ENCODE measurements around the gene KRT35.

KRT35 gene

GRCh38 chr17:41512546-41513167, 31.7 kb upstream of the KRT35 start:
- DNase-seq (ENCODE audit: insufficient read length, low spot score) (no peak), FAIRE-seq (no peak)

- no peak for DNase-seq (ENCODE audit: insufficient read length, low spot score)
- no peak for FAIRE-seq
Observed at GRCh38 chr17:41511716-41512115, 30.8 kb upstream of the KRT35 start.

DNA sequence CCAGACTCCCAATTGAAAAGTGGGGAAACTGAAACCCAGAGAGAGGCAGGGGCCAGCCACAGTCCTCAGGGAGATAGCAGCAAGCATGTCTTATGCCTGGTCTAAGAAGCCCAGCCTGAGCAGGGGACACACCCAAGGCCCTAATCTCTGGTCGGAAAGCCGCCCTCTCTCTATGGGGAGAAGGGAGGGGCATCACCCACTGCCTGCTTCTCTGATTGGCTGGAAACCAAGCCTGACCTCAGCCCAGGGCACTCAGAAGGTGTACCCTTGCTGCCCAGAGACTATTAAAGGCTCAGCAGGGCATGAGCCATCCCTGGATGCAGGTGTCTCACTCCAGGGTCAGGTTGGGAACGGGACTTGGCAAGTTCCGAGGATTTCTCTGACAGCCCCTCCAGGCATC, 30.2 kb upstream of the KRT35 start:
- no peak for FAIRE-seq
- DNase-seq (ENCODE audit: insufficient read length, low spot score), result no peak

DNA sequence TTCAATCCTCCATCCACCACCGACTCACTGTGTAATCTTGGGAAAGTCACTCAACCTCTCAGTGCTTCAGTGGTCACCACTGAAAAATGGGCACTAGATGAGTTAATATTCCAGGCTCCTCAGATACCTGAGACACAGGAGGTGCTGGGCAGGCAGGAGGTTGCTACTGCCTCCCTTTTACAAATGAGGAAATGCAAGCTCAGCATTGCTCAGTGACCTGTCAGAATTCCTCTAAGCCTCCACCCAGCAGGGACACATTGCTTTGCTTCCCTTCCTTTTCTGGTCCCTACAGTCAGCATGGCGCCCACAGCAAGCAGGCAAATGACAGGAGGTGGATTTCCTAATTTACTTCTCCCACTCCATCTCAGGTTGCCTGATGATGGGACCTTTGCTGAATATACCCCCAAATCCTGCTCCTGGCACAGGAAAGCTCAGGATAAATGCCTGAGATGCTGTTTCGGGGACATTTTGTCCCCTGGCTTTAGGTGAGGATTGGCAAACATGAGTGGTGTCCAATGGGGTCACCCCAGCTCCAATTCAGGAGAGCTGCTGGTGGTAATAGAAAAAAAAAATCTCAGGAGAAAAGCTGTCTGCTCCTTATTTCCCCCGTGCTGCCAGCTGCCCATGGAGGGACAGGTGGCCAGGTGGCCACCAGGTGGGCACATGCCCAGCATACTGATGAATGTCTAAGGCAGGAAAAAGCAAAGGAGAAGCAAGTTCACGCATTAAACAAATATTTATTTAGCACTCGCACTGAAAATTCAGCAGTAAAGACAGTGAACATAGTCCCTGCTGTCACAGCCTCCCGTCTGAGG, 29.5 kb upstream of the KRT35 start:
- FAIRE-seq (no peak), DNase-seq (ENCODE audit: insufficient read length, low spot score) (no peak)

- FAIRE-seq (no peak), DNase-seq (ENCODE audit: insufficient read length, low spot score) (no peak)
Observed at GRCh38 chr17:41507315-41507880, 26.4 kb upstream of the KRT35 start.

- FAIRE-seq, result peak; percentile 54
- no peak for DNase-seq (ENCODE audit: insufficient read length, low spot score)
Observed at GRCh38 chr17:41505809-41506767, 25.1 kb upstream of the KRT35 start.

- DNase-seq (ENCODE audit: insufficient read length, low spot score) (no peak), FAIRE-seq (no peak)
Observed at GRCh38 chr17:41505007-41505808, 24.3 kb upstream of the KRT35 start, which contains the start of gene KRT13. Gene KRT13, minus strand, starts transcription at chr17:41505612. Its CDS starts 62 bp downstream, at chr17:41505550.

GRCh38 chr17:41504246-41504977, 23.5 kb upstream of the KRT35 start:
- FAIRE-seq, result no peak

DNA sequence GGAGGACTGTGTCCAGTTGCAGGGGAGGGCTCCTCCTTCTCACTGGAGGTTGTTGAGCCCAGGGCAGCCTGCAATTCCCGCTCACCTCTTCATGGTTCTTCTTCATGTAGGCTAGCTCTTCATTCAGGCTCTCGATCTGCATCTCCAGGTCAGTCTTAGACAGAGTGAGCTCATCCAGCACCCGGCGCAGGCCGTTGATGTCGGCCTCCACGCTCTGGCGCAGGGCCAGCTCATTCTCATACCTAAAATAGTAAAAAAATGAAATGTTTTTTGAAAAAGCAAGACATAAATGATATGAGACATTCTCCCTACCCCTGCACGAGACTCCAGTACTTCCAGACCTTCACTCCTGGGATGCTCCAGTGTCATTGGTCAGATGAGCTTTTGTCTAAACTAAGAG, 22.3 kb upstream of the KRT35 start:
- FAIRE-seq, result no peak
- DNase-seq (ENCODE audit: insufficient read length, low spot score), result no peak

More at GRCh38 chr17:41504246-41504977, 23.5 kb upstream of the KRT35 start:
- no peak for DNase-seq (ENCODE audit: insufficient read length, low spot score)

- FAIRE-seq, result peak; percentile 59
- DNase-seq (ENCODE audit: insufficient read length, low spot score), result peak; percentile 75
Observed at GRCh38 chr17:41500131-41500911, 19.4 kb upstream of the KRT35 start.

DNA sequence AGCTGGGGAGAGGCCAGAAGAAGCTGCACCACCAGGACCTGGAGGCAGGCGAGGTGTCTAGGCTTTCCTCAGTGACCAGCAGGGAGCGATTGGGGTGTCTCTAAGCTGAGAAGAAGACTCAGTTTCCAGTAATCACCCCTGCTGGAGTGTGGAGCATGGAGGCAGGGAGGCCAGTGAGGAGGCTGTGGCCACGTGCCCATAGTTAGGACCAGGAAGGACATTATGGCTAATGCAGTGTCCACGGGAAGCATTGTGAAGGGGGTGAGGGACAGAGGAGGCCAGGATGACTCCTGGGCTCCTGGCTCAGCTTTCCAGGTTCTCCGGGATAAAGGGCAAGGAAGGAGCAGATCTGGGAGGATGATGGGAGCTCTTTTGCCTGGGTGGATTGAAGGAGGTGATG, 18.8 kb upstream of the KRT35 start:
- no peak for FAIRE-seq
- no peak for DNase-seq (ENCODE audit: insufficient read length, low spot score)

DNA sequence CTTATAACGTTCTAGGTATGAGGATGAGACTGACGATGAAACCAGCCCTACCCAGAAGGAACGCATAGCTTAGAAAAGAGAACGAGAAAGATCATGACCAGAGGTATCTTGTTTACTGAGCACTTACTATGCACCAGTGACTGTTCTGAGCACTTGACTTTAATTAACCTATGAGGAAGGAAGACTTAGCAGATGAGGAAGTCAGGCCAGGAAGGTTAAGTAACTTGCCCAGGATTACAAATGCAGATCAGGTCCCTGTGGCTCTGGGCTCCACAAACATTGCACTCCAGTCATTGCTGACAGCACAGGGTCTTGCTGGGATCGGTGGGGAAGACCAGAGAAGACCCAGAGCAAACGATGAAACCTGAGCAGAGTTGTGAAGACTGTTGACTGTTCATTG, 17.3 kb upstream of the KRT35 start:
- no peak for DNase-seq (ENCODE audit: insufficient read length, low spot score)
- FAIRE-seq, result peak; percentile 57

DNA sequence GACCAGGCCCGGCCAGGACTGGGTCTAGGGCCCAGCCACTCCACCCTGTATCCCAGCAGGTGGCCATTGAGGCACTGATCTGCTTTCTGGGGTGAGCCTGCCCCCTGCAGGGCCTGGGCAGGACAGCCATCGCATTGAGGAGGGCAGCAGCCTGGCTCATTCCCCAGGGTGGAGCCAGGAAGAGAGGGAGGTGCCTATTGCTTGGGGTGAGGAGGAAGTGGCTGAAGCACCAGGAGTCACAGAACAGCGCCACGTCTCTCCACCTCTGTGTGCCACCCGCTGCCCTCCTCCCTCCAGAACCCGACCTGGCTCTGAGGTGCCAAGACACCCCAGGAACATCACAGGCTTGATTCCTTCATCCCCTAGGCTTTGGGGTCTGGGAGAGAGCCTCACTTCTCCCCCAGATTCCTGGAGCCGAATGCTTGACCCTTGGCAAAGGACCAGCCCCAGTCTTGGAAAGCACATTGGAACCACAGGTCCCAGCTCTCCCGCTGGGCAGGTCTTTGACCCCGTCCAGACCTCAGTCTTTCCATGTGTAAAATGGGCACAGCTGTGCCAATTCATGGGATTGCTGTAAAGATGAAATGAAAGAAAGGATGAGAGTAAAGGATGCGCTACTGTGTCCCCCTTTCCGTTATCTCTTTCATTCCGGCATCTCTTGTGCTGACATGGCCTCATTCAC, 16.0 kb upstream of the KRT35 start:
- DNase-seq (ENCODE audit: insufficient read length, low spot score) (peak; percentile 96), FAIRE-seq (peak; percentile 94)

GRCh38 chr17:41494524-41494923, 13.6 kb upstream of the KRT35 start:
- DNase-seq (ENCODE audit: insufficient read length, low spot score) (peak; percentile 54), FAIRE-seq (peak; percentile 97)

- DNase-seq (ENCODE audit: insufficient read length, low spot score) (no peak), FAIRE-seq (peak; percentile 13)
Observed at GRCh38 chr17:41492771-41493170, 11.8 kb upstream of the KRT35 start.

GRCh38 chr17:41492351-41492750, 11.4 kb upstream of the KRT35 start:
- DNase-seq (ENCODE audit: insufficient read length, low spot score) (no peak), FAIRE-seq (no peak)

DNA sequence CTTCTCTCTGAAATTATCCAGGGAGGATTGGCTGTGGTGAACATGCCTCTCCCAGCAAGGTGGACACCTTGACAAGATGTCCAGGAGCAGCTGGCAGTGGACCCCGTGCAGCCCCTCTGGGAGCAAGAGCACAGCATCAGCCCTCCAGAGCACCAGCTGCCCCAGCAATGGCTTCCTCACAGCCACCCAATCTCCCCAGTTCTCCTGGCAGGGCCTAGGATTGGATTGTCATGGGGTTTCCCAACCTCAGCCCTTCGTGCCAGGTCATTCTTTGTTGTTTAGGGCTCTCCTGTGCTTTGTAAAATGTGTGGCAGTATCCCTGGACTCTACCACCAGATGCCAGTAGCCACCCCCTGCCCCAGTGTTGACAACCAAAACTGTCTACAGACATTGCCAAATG, 10.5 kb upstream of the KRT35 start:
- DNase-seq (ENCODE audit: insufficient read length, low spot score) (no peak), FAIRE-seq (no peak)

Data from HTR-8/SVneo (cell line).